Astrocyte of the cerebellum (primary cell): ENCODE measurements around the gene SRPK2.

Experiments used
- DNase-seq: peaks from one replicate; pipeline ENCODE4 v3.0.0-alpha.2; 2011; ENCODE audit warnings: low read depth
- H3K4me3 ChIP-seq: 2 replicates; pipeline ENCODE4 v1.5.1; 2011; ENCODE audit warnings: mild to moderate bottlenecking, low read depth, low read length, moderate library complexity
- in situ Hi-C: cut with HindIII; loops from 2 replicates; pipeline ENCODE4 v1.10.0; 2017; ENCODE audit warnings: low sequenced_read_pairs
- TF ChIP-seq, protein P1 (sequence below): IDR thresholded peaks from 2 replicates; pipeline ENCODE4 v1.5.1; 2012; ENCODE audit warnings: low read length, low read depth, moderate library complexity, mild to moderate bottlenecking; ENCODE audit errors: missing control alignments

SRPK2 gene

DNA sequence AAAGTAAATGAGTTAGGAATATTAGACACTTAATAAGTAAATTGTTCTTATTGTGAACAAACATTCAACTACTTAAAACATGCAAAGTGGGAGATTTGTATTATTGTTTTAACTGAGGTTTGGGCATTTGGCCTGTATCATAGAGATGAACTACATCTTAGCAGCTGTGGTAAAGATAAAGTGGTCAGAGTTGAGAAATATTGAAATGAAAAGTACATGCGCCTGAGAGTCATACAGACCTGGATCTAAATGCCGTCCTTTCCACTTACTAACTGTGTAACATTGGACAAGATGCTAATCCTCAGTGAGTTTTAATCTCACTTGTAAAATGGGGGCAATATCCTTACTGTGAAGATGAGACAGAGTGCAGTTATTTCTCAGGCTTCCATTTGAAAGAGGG, 300.3 kb downstream of the SRPK2 start:
- no peak overlapping the region for H3K4me3 ChIP-seq
- in situ Hi-C loops: no loop called here
- TF ChIP-seq, protein P1, sequence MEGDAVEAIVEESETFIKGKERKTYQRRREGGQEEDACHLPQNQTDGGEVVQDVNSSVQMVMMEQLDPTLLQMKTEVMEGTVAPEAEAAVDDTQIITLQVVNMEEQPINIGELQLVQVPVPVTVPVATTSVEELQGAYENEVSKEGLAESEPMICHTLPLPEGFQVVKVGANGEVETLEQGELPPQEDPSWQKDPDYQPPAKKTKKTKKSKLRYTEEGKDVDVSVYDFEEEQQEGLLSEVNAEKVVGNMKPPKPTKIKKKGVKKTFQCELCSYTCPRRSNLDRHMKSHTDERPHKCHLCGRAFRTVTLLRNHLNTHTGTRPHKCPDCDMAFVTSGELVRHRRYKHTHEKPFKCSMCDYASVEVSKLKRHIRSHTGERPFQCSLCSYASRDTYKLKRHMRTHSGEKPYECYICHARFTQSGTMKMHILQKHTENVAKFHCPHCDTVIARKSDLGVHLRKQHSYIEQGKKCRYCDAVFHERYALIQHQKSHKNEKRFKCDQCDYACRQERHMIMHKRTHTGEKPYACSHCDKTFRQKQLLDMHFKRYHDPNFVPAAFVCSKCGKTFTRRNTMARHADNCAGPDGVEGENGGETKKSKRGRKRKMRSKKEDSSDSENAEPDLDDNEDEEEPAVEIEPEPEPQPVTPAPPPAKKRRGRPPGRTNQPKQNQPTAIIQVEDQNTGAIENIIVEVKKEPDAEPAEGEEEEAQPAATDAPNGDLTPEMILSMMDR: no peak
- no peak for DNase-seq

DNA sequence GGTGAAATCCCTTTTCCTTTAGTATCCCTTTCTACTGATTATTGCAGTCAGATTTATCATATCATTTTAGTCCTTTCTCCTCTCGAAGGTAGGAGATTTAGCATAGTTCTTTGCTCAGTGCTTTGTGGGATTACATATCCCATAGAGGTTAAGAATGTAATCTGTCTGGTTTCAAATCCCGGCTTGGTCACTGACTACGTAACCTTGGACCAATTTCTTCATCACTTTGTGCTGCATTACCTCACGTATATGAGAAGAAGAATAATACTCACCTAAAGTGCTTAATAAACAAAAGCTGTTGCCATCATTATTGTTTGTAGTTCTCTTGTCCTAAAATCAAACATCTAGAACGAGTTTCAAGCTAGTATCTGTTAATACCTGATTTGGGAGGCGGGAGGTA, 300.7 kb downstream of the SRPK2 start:
- TF ChIP-seq, protein P1: no peak
- H3K4me3 ChIP-seq: no peak overlapping the region
- in situ Hi-C loops: no loop called here
- no peak for DNase-seq

DNA sequence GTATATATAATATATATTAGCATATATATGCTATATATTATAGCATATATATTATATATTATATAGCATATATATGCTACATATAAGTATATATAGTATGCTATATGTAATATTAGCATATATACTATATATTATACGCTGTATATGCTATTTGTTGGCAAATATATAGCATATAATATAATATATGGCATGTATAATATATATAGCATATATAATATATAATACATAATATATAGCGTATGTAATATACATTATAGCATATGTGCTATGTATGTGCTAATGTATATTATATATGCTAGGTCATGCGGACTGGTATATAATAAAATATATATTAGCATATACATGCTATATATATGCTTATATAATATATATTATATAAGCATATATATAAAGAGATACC, 301.9 kb downstream of the SRPK2 start:
- in situ Hi-C loops: no loop called here
- TF ChIP-seq, protein P1: no peak
- no peak for DNase-seq
- no peak overlapping the region for H3K4me3 ChIP-seq

DNA sequence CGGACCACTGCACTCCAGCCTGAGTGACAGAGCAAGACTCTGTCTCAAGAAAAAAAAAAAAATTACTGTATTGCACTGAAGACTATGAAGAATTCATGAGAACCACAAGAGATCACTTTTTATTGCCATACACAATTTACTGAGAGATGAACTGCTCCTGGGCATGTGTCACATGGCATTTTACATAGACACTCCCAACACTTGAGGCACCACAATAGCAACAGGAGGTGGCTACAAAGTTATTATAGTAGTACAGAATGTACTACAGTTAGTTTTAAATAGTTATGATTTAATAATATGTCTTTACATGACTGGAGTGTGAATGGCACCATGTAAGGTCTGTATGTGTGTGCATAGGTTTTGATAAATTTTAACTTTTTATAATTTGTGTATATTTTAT, 304.1 kb downstream of the SRPK2 start:
- TF ChIP-seq, protein P1: no peak
- in situ Hi-C loops: no loop called here
- H3K4me3 ChIP-seq: no peak overlapping the region
- no peak for DNase-seq

DNA sequence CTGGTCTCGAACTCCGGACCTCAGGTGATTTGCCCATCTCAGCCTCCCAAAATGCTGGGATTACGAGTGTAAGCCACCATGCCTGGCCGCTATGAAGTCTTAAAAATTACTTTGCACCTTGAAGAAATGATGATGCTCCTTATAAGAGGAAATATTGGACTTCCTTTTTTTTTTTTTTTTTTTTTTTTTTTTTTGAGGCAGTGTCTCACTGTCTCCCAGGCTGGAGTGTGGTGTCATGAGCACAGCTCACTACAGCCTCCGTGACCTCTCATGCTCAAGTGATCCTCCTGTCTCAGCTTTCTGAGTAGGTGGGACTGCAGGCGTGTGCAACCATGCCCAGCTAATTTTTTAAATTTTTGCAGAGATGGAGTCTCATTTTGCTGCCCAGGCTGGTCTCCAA, 309.4 kb downstream of the SRPK2 start:
- no peak for DNase-seq
- in situ Hi-C loops: no loop called here
- TF ChIP-seq, protein P1: no peak
- no peak overlapping the region for H3K4me3 ChIP-seq

DNA sequence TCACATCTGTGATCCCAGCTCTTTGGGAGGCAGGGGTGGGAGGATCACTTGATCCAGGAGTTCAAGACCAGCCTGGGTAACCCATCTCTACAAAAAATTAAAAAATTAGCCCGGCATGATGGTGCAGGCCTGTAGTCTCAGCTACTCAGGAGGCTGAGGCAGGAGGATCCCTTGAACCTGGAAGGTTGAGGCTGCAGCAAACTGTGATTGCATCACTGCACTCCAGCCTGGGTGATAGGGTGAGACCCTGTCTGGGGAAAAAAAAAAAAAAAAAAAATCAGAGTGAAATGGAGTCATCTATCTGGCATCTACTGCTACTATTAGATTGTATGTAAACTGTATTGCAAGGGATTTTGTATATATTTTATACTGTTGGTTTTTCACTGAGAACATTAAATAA, 315.6 kb downstream of the SRPK2 start:
- H3K4me3 ChIP-seq: no peak overlapping the region
- no peak for DNase-seq
- TF ChIP-seq, protein P1: no peak
- in situ Hi-C loops: no loop called here

DNA sequence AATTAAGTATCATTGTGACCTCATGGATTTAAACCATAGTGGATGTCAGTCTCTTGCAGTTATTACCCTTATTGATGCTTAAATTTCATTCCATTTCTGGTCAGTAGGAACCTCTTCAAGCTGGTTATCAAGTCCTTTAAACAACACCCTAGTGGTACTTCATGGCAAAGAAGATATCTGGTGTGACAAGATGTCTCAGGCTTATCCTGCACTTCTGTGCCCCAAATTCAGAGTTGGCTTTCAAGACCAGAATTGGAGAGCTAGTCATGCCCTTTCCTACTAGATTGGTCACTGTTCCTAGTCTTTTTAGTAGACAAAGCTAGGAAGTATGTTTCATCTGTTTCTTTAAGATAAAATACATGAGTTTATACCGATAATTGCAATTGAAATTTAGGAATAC, 319.8 kb downstream of the SRPK2 start:
- no peak for DNase-seq
- TF ChIP-seq, protein P1: no peak
- in situ Hi-C loops: no loop called here
- no peak overlapping the region for H3K4me3 ChIP-seq
